COLO829 (cell line): ENCODE results near the gene NACC2.
"Not testable (repeated sequence)": the region's sequence is repeated elsewhere in the genome, so short reads cannot be mapped to it uniquely, and the experiment has no call there.

Source experiments
- DNase-seq: peaks from one replicate; pipeline ENCODE4 v3.0.0; 2012; ENCODE audit warnings: low spot score

The NACC2 gene

GRCh38 chr9:136044971-136045594, 50.0 kb downstream of the NACC2 start:
- no peak for DNase-seq

DNA sequence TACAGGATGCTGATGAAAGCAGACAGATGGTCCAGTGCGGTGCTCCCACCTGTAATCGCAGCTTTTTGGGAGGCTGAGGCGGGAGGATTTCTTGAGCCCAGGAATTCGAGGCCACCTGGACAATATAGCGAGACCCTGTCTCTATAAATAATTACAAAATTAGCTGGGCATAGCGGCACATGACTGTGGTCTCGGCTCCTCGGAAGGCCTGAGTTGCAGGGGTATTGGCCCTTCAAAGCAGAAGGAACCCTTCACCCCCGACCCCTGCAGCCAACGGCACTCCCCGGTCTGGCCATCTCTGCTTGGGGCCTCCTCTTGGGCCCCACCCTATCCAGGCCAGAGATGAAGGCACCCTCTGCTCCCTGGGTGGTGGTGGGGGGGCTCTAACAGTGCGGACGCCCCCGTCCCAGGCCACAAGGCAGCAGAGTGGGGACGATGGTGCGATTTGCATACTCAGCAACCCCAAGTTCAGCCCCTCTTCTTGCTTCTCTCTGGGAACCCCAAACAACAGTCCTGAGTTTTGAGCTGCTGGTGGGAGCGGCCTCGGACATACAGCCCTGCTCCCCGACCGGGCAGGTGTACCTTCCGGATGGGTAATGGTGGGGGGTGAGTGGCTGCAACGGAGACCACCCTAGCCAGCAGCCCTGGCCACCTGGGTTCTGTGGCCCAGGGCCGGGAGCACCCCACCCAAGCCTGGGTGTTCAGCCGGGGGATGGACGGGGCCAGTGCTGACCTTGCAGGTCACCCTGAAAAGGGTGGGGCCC, 50.7 kb downstream of the NACC2 start:
- no peak for DNase-seq

- no peak for DNase-seq
Observed at GRCh38 chr9:136043441-136043991, 51.6 kb downstream of the NACC2 start.

- DNase-seq = no peak
Observed at GRCh38 chr9:136042541-136042940, 52.5 kb downstream of the NACC2 start.

- DNase-seq = not testable (repeated sequence)
Observed at GRCh38 chr9:136040848-136041247, 54.2 kb downstream of the NACC2 start.

DNA sequence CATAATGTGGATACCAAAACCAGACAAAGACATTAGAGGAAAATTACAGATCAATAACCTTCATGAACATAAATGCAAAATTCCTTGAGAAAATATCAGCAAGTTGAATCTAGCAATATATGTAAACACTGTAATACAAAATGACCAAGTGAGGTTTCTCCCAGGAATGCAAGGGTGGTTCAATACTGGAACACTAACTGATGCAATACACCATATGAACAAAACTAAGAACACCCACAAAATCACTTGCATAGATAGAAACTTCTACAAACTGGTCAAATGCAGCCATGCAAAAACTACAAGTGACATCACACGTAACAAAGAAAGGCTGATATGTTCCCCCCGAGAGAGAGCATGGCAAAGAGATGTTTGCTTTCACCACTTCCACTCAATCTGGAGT, 55.6 kb downstream of the NACC2 start:
- no peak for DNase-seq

DNA sequence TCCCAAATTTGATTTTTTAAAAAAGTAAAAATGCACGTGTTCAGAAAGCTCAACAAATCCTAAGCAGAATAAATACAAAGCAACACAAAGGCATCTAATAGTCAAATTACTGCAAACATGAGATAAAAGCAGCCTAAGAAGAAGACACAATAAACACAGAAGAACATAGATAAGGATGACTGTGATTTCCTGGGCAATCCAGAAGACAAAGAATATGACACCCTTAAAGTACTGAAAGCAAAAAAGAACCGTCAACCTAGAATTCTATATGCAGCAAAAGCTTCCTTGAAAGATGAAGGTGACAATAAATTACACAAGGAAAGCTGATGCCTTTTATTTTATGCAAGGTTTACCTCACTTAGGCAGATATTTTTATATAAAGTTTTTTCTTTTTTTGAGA, 58.2 kb downstream of the NACC2 start:
- DNase-seq = no peak

GRCh38 chr9:136036050-136036449, 59.0 kb downstream of the NACC2 start:
- DNase-seq = no peak

DNA sequence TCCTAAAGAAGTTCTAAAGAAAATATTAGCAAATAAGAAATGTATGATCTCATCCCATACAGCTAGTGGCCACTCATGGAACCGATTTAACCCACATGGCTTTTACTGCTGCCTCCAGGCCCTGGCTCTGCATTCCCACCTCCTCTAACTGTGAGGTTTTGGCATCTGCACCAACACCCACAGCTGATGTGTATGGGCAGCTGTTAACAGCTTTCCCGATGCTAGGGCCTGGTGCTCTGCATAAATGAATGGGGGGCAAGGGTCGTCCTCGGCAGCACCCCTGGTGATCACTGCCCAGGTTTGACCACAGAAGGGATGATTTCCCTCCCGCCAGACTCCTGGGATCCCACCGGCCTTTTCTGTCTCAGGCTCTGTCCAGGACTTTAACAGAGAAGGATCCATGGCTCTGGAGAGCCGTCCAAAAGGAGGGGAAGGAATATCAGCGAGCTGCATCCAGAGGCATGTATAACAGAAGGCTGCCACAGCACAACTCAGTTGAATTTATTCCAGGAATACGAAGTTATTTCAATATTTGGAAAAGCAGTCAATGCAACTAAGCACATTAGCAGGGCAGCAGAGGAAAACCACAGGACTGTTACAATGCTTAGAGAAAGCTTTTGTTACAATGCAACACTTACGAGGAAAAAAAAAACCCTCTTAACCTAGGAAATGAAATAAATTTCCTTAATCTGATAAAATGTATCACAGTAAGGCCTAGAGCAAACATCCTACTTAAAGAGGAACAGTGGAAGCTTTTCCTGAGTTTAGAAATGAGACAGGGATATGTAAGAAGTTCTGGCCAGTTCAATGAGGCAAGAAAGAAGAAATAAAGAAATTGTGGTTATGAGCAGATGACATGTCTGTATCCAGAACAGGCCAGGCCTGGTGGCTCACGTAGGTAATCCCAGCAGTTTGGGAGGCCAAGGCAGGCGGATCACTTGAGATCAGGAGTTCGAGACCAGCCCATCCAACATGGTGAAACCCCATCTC, 63.1 kb downstream of the NACC2 start:
- DNase-seq = no peak

DNA sequence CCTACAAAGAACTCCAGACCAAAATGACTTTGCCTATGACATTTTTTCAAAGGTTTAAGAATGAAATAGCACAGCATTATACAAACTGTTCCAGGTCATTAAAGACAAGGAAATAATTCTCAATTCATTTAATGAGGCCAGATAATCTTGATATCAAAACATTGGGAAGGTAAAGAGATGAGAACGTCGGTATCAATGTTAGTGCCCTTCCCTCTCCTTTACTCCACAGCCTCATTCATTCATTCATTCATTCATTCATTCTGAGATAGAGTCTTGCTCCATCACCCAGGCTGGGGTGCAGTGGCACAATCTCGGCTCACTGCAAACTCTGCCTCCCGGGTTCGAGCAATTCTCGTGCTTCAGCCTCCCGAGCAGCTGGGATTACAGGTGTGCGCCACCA, 64.0 kb downstream of the NACC2 start:
- DNase-seq = no peak

GRCh38 chr9:136029556-136029955, 65.5 kb downstream of the NACC2 start:
- DNase-seq = no peak

- DNase-seq = no peak
Observed at GRCh38 chr9:136028760-136029470, 66.2 kb downstream of the NACC2 start.

GRCh38 chr9:136026943-136027289, 68.2 kb downstream of the NACC2 start:
- not testable (repeated sequence) for DNase-seq

DNA sequence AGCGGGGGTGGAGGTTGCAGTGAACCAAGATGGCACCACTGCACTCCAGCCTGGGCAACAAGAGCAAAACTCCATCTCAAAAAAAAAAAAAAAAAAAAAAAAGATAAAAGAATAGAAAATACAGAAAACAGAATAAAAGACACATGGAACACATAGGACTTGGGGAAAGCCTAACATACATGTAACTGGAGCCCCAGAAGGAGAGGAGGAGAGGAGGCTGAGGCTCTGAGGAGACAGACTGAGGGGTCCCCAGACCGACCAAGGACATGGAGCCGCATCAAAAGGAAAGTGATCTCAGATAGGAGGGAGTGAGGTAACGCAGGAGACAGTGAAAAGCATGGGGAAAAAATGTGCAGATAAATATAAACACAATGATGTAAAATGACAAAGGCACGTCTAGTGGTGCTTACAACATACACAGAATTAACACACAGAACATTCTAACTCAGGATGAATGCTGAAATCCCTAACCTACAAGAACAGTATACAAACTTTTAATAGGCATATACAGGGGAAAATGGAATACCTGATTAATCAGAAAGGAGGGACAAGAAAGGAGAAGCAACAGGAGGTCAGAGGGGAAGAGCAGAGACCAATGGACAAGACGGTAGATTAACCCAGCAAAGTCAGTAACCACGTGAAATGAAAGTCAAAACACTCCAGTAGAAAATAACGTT, 68.7 kb downstream of the NACC2 start:
- DNase-seq = no peak

DNA sequence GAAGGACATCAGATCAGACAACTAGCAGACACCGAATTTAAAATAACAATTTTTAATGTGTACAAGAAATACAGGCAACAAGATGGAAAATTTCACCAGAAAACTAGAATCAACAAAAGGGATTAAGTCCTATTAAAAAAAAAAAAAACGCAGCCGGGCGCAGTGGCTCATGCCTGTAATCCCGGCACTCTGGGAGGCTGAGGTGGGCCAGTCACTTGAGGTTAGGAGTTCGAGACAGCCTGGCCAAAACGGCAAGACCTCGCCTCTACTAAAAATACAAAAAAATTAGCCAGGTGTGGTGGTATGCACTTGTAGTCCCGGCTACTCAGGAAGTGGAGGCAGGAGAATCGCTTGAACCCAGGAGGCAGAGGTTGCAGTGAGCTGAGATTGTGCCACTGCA, 69.6 kb downstream of the NACC2 start:
- no peak for DNase-seq

DNA sequence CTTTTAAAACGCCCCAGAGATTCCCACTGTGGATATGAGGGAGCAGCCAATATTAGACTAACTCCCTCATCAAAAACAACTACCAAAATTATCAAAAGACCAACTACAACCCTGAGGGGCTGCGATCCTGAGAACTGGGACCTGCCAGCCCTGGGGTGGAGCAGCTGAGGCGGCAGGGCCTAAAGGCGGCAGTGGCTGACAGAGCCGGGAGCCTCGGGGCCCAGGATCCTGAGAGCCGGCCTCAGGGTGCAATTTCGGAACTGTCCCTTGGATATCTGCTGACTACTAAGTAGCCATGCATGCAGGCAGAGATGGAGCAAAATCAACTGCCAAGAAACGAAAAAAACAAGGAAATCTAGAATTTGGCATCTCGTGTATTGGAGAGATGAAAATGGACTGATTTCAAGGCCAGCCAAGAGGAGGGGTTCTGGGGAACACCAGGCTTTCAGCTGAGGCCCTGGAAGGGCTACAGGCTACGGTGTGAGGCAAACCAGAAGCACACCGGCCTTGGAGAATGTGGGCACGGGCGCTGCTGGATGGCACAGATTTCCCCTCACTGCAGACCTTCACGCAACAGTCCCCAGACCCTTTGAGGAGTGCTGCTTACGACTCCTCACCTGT, 70.3 kb downstream of the NACC2 start:
- no peak for DNase-seq

GRCh38 chr9:136024286-136024685, 70.8 kb downstream of the NACC2 start:
- DNase-seq = no peak

- DNase-seq = no peak
Observed at GRCh38 chr9:136023410-136024225, 71.5 kb downstream of the NACC2 start.

- DNase-seq = no peak
Observed at GRCh38 chr9:136022731-136023409, 72.2 kb downstream of the NACC2 start.
